Naive thymus-derived CD8-positive, alpha-beta T cell (primary cell): ENCODE data around the gene RPTOR. TPM values are rescaled to one million over a fixed set of nuclear protein-coding genes. Genes with fewer than 3 reads are reported as not detected.

ENCODE experiments used
- ATAC-seq, 2 donors: fragments of 150-1000 bp; cut with Tn5 transposase in 1 of 2; sonication (Bioruptor Pico), chemical (Tn5 transposase) in 1 of 2; 1 replicate in 1 of 2; 2 replicates in 1 of 2; pipeline ENCODE4 v1.10.0; 2021; ENCODE audit warnings: mild to moderate bottlenecking in 2 of 2, moderate library complexity in 2 of 2
- POLR2A ChIA-PET: fragments of 350-600 bp; sonication (Branson Sonifier 250); formaldehyde crosslinking; loops from one replicate; lab custom pipeline; 2021; ENCODE audit warnings: antibody characterized with exemption; lab: Charles Lee
- DNase-seq, 10 donors: peaks; one replicate each; pipeline versions ENCODE4 v3.0.0 to v3.0.0-alpha.2; 2020 to 2022
- H3K27ac Mint-ChIP-seq, 10 donors: one replicate each; pipeline ENCODE4 v1.8.0; 2020 to 2022; ENCODE audit warnings: mild to moderate bottlenecking in 10 of 10, mixed read lengths in 10 of 10, moderate library complexity in 4 of 10, inconsistent platforms in 1 of 10
- H3K27me3 Mint-ChIP-seq, 5 donors: one replicate each; pipeline ENCODE4 v1.8.0; 2021 to 2022; ENCODE audit warnings: mixed read lengths in 5 of 5
- H3K36me3 Mint-ChIP-seq, 3 donors: one replicate each; pipeline ENCODE4 v1.8.0; 2020 to 2022; ENCODE audit warnings: mixed read lengths in 3 of 3, mild to moderate bottlenecking in 2 of 3, inconsistent platforms in 1 of 3
- H3K4me1 Mint-ChIP-seq, 4 donors: one replicate each; pipeline ENCODE4 v1.8.0; 2021 to 2022; ENCODE audit warnings: mixed read lengths in 4 of 4
- H3K4me3 Mint-ChIP-seq, 10 donors: one replicate each; pipeline ENCODE4 v1.8.0; 2020 to 2022; ENCODE audit warnings: mild to moderate bottlenecking in 10 of 10, mixed read lengths in 10 of 10, moderate library complexity in 6 of 10, inconsistent platforms in 1 of 10
- H3K9me3 Mint-ChIP-seq, 9 donors: one replicate each; pipeline ENCODE4 v1.8.0; 2020 to 2022; ENCODE audit warnings: mixed read lengths in 9 of 9, mild to moderate bottlenecking in 3 of 9, inconsistent platforms in 1 of 9, moderate library complexity in 1 of 9
- polyA plus RNA-seq, 3 donors: library from polyadenylated mRNA; unstranded; fragments of 300-500 nt; fragmentation: Illumina TruSeq; gene quantifications; one replicate each; pipeline ENCODE4 v1.2.3, GENCODE V29; 2021
- total RNA-seq, 8 experiments: library from RNA in 2 of 8; stranded (reverse) in 2 of 8; gene quantifications; one replicate each; pipeline ENCODE4 v1.2.3 and lab custom pipeline; 2021 to 2026

RPTOR gene
- total and polyA plus RNA-seq, 5 experiments from 2014 or later = 5.3 to 53.9 (median 10.2) TPM

DNA sequence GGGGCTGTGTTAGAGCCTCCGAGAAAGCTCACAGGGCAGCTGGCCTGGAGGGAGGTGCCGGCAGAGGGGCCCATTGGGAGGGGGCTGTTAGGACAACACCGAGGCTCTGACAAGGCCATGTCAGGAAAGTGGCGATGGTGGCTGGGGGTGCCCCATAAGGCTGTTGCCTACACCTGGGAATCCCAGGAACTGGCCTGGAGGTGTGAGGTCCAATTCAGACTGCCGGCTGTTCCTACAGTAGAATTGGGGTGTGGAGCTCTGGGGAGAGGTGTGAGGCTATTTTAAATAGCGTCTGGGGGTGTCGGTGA, 292.0 kb downstream of the RPTOR start:
- DNase-seq (no peak), ATAC-seq (no peak)
- Mint-ChIP-seq H3K27me3 (no peaks in the 10 kb centered on the region), H3K9me3 (no peaks in the 10 kb centered on the region), H3K27ac (peak overlapping the region in 7 of 10 donors; percentile 29 to 93 (median 79)), H3K36me3 (peaks cover 0 to 18% (median 4%) of the 10 kb centered on the region in 3 donors), H3K4me3 (no peak overlapping the region), H3K4me1 (peaks cover 7 to 27% (median 24%) of the 10 kb centered on the region in 4 donors)
- POLR2A ChIA-PET = interaction anchor here (1.5 kb wide), 1 partner anchor 10 kb away, joined by 5 read pairs; no protein-coding TSS in a partner anchor

GRCh38 chr17:80836971-80837481, 292.4 kb downstream of the RPTOR start:
- DNase-seq (no peak), ATAC-seq (no peak)
- Mint-ChIP-seq H3K27me3 (no peaks in the 10 kb centered on the region), H3K9me3 (no peaks in the 10 kb centered on the region), H3K4me3 (no peak overlapping the region), H3K27ac (peak overlapping the region in 7 of 10 donors; percentile 29 to 93 (median 79)), H3K4me1 (peaks cover 2 to 23% (median 20%) of the 10 kb centered on the region in 4 donors), H3K36me3 (peaks cover 0 to 18% (median 4%) of the 10 kb centered on the region in 3 donors)
- POLR2A ChIA-PET = interaction anchor here (0.6 to 1.5 kb wide), 2 partner anchors 10 to 28 kb away, joined by 3 to 5 read pairs; no protein-coding TSS in a partner anchor

DNA sequence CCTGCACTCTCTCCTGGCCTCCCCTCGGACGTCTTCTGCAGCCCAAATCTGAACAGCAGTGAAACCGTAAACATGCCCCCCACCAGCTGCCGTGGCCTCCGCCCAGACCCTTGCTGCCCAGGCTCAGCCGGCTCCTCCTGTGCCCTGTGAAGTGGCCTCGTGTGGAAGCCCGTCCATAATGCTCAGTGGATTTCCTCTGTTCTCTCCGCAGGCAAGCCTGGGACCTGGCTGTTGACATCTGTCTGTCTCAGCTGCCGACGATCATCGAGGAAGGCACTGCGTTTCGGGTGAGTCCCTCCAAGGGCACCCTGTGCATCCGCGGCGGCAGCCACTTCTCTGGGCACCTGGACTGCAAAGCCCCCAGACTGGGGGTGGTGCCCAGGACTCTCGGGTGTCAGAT, 293.1 kb downstream of the RPTOR start:
- Mint-ChIP-seq H3K4me3 (no peak overlapping the region), H3K4me1 (peaks cover 2 to 16% (median 13%) of the 10 kb centered on the region in 4 donors), H3K36me3 (peaks cover 0 to 18% (median 4%) of the 10 kb centered on the region in 3 donors), H3K9me3 (no peaks in the 10 kb centered on the region), H3K27me3 (no peaks in the 10 kb centered on the region), H3K27ac (peak overlapping the region in 2 of 10 donors; percentile 61 to 76)
- ATAC-seq (no peak), DNase-seq (no peak)
- POLR2A ChIA-PET = interaction anchor here (1.3 kb wide), 1 partner anchor 10 kb away, joined by 3 read pairs; no protein-coding TSS in a partner anchor

DNA sequence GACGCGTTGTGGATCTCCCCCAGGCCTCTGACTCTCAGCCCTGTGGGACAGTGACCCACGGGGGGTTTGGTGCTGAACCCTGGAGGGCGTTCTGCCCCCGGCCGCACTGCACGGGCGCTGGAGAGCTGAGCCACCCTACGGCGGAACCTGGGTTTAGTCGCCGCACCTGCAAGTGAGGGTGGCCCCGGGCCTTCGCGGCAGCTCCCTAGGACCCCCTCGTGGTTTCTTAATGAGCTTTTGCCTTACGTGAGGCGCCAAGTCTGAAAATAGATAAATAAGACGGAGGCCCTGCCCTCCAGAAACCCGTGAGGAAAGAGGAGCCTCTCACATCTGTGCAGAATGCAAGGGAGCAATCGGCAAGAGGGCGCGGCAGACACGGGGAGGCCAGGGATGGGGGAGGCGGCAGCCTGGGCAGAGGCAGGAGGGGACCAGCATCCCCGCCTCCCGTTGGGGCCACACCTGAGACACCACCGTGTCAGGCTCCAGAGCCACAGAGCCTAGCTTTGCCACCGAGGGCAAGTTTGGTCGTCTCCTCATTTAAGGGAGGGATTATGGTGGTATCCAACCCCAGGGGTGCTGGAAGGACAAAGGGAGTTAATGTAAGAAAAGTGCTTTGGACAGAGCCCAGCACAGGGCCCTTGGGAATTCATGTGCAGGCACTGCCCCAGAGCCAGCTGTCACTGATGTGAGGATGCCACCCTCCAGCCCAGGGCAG, 293.8 kb downstream of the RPTOR start:
- Mint-ChIP-seq H3K27me3 (no peaks in the 10 kb centered on the region), H3K27ac (peak overlapping the region in 1 of 10 donors; percentile 61), H3K4me1 (peaks cover 0 to 9% (median 6%) of the 10 kb centered on the region in 4 donors), H3K4me3 (no peak overlapping the region), H3K36me3 (peaks cover 0 to 18% (median 4%) of the 10 kb centered on the region in 3 donors), H3K9me3 (no peaks in the 10 kb centered on the region)
- ATAC-seq (no peak), DNase-seq (no peak)
- POLR2A ChIA-PET = interaction anchor here (0.5 to 1.4 kb wide), 3 partner anchors 9 to 302 kb away, joined by 3 to 4 read pairs (median 3); no protein-coding TSS in a partner anchor

GRCh38 chr17:80839026-80839345, 294.3 kb downstream of the RPTOR start:
- no peak for ATAC-seq
- Mint-ChIP-seq H3K4me1 (peaks cover 0 to 7% (median 4%) of the 10 kb centered on the region in 4 donors), H3K27me3 (no peaks in the 10 kb centered on the region), H3K27ac (peak overlapping the region in 3 of 10 donors; percentile 22 to 53 (median 29)), H3K36me3 (peaks cover 0 to 18% (median 4%) of the 10 kb centered on the region in 3 donors), H3K4me3 (no peak overlapping the region), H3K9me3 (no peaks in the 10 kb centered on the region)
- POLR2A ChIA-PET = interaction anchor here (0.5 to 1.4 kb wide), 2 partner anchors 11 to 303 kb away, joined by 3 to 4 read pairs; no protein-coding TSS in a partner anchor
- DNase-seq = no peak

DNA sequence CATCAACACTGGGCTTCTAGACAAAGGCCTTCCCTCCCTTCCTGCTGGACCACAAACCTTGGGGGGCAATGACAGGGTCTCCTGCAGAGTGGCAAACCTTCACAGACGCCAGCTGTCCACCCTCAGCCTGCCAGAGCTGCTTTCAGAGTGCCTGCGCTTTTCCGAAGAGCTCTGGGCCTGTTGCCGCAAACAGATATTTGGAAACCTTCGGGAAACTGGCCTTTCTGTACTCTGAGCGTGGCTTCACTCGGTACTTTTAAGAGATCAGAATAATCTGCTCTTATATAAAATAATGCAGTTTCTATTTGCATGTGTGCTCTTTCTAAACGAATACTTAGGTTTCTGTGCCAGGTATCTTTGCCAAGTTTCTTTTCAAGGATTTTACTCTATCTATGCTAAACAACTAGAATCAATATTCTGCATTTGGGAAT, 294.9 kb downstream of the RPTOR start:
- no peak for DNase-seq
- no peak for ATAC-seq
- peak overlapping the region in 3 of 10 donors; percentile 11 to 29 (median 22) for H3K27ac Mint-ChIP-seq
- peaks cover 0 to 4% (median 1%) of the 10 kb centered on the region in 4 donors for H3K4me1 Mint-ChIP-seq
- no peak overlapping the region for H3K4me3 Mint-ChIP-seq
- no peaks in the 10 kb centered on the region for H3K27me3 Mint-ChIP-seq
- H3K9me3 Mint-ChIP-seq = no peaks in the 10 kb centered on the region
- POLR2A ChIA-PET = interaction anchor here (0.5 to 1.4 kb wide), 2 partner anchors 12 to 303 kb away, joined by 3 to 4 read pairs; no protein-coding TSS in a partner anchor
- H3K36me3 Mint-ChIP-seq = peaks cover 0 to 18% (median 4%) of the 10 kb centered on the region in 3 donors

DNA sequence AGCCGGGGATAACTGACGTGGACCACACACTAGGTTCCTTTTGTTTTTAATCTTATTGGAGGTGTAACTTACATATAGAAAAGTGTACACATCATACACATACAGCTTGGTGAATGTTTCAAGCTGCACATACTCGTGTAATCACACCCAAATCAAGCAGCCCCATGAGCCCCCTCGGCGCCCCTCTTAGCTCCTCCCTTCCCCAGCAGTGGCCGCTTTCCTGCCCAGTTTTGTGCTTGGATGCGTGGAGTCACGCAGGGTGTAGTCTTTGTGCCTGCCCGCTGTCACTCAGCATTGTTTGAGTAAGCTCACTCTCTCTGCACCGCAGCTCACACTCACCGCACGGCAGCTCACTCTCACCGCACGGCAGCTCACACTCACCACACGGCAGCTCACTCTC, 295.3 kb downstream of the RPTOR start:
- DNase-seq (no peak), ATAC-seq (no peak)
- Mint-ChIP-seq H3K36me3 (peaks cover 0 to 18% (median 4%) of the 10 kb centered on the region in 3 donors), H3K27me3 (no peaks in the 10 kb centered on the region), H3K27ac (no peak overlapping the region), H3K4me3 (no peak overlapping the region), H3K4me1 (peaks cover 0 to 4% (median 1%) of the 10 kb centered on the region in 4 donors), H3K9me3 (no peaks in the 10 kb centered on the region)
- POLR2A ChIA-PET = interaction anchor here (1.4 kb wide), 1 partner anchor 12 kb away, joined by 4 read pairs; no protein-coding TSS in a partner anchor

- Mint-ChIP-seq H3K4me1 (peaks cover 16 to 27% (median 23%) of the 10 kb centered on the region in 4 donors), H3K4me3 (no peak overlapping the region), H3K27ac (peak overlapping the region in 6 of 10 donors; percentile 0 to 63 (median 38)), H3K27me3 (no peaks in the 10 kb centered on the region), H3K36me3 (peaks cover 0 to 23% (median 9%) of the 10 kb centered on the region in 3 donors), H3K9me3 (no peaks in the 10 kb centered on the region)
- ATAC-seq (no peak), DNase-seq (no peak)
- POLR2A ChIA-PET = interaction anchor here (0.7 to 1.7 kb wide), 2 partner anchors 16 to 17 kb away, joined by 3 read pairs; no protein-coding TSS in a partner anchor
These were observed 297.9 kb downstream of the RPTOR start for GRCh38 chr17:80842456-80843013.

DNA sequence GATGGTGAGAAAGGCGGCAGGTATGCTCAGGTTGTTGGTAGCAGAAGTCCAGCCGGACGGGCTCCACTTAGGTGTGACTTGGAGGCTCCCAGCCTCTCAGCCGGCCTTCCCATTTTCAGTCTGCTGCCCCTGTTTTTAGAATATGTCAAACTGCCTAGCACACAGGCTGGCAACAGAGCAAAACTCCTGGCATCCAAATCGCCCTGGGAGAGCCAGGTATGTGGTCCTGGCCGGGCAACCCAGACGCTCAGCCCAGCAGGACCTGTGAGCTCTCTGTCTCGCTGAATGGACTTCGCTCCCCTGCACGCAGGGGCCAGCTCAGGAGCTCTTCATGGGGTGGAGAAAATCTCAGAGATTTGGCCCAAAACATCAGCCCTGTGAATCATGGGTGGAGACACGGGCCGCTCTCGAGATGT, 299.1 kb downstream of the RPTOR start:
- no peaks in the 10 kb centered on the region for H3K9me3 Mint-ChIP-seq
- DNase-seq = no peak
- no peak for ATAC-seq
- no peaks in the 10 kb centered on the region for H3K27me3 Mint-ChIP-seq
- POLR2A ChIA-PET = interaction anchor here (1.6 kb wide), 1 partner anchor 16 kb away, joined by 5 read pairs; no protein-coding TSS in a partner anchor
- peaks cover 21 to 39% (median 35%) of the 10 kb centered on the region in 4 donors for H3K4me1 Mint-ChIP-seq
- H3K27ac Mint-ChIP-seq = peak overlapping the region in 3 of 10 donors; percentile 36 to 69 (median 56)
- peaks cover 0 to 12% (median 6%) of the 10 kb centered on the region in 3 donors for H3K36me3 Mint-ChIP-seq
- no peak overlapping the region for H3K4me3 Mint-ChIP-seq

DNA sequence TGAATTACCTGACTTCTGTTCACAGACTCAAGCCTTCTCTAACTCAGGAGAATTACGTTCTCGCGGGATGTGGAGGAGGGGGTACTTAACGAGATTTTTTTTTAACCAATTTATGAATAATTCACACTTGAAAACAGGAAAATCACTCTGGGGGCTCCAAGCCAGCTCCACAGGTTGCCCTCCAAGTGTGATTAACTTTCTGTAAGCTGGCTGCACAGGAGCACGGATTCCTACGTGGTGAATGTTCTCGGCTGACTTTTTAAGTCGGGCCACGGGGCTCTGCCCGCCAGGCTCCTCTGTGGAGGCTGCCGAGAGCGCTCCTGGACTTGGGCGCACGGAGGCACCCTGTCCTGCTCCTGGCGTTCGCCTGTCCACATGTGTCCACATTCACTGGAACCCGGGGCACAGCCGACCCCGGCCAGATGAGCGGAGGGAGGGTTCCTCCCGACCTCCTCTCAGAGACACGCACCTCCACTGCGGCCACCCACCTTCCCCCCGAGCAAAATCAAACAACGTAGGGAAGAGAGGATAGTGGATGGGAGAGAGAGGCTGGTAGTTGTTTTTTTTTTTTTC, 299.9 kb downstream of the RPTOR start:
- H3K9me3 Mint-ChIP-seq = no peaks in the 10 kb centered on the region
- peaks cover 21 to 45% (median 40%) of the 10 kb centered on the region in 4 donors for H3K4me1 Mint-ChIP-seq
- peak overlapping the region in 3 of 10 donors; percentile 69 to 94 (median 74) for H3K27ac Mint-ChIP-seq
- POLR2A ChIA-PET = interaction anchor here (1.6 kb wide), 1 partner anchor 15 kb away, joined by 5 read pairs; no protein-coding TSS in a partner anchor
- DNase-seq (no peak), ATAC-seq (no peak)
- H3K27me3 Mint-ChIP-seq = no peaks in the 10 kb centered on the region
- H3K36me3 Mint-ChIP-seq = peaks cover 0 to 7% (median 6%) of the 10 kb centered on the region in 3 donors
- no peak overlapping the region for H3K4me3 Mint-ChIP-seq

DNA sequence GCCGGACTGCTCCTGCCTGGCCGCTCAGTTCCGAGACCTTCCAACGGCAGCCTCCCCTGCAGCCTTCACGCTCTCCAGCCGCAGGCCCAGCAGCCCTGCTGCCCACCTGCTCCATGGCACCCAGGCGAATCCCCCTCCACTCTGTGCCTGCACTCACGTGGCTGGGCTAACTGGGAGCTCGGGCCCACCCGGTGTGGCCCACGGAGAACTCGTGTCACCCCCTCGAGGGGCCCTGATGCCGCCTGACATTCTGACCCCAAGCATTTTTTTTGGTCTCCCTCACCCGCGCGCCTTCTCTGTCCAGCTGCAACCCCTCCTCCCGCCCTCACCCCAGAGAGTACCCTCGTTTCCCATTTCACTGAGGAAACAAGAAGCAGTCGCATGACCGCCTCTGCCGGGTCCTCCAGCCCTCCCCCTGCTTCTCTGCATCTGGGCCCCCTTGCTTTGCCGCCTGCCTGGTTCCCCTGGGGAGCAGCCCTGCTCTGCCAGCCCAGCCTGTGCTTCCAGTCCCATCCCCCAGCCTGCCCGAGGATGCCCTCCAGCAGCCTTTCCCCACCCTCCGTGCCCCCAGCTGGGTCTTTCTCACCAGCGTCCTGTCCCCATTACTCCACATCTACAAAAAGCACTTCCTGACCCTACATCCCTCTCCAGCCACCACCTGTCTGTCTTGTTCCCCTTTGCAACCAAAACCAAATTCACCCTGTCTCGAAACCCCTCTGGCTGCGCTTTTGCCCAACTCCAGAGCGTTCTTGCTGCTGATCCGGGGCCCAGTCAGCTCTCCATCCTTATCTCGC, 300.6 kb downstream of the RPTOR start:
- peaks cover 21 to 48% (median 42%) of the 10 kb centered on the region in 4 donors for H3K4me1 Mint-ChIP-seq
- no peaks in the 10 kb centered on the region for H3K27me3 Mint-ChIP-seq
- POLR2A ChIA-PET = no interaction called here

More for the DNA sequence above, 300.6 kb downstream of the RPTOR start:
- Mint-ChIP-seq H3K27ac (peak overlapping the region; percentile 2 to 94 (median 74)), H3K36me3 (peaks cover 0 to 7% (median 6%) of the 10 kb centered on the region in 3 donors), H3K9me3 (no peaks in the 10 kb centered on the region), H3K4me3 (peak overlapping the region in 4 of 10 donors; percentile 2 to 60 (median 14))
- no peak for DNase-seq
- ATAC-seq = no peak
